ENCODE data around the gene MBD6.
"Not testable (repeated sequence)": the region's sequence is repeated elsewhere in the genome, so short reads cannot be mapped to it uniquely, and the experiment has no call there.

The MBD6 gene

GRCh38 chr12:57514720-57515407 is 7.8 kb upstream of the MBD6 start:
- Mint-ChIP-seq H3K36me3 (ENCODE audit: low read depth) (peaks cover 81% of the 10 kb centered on the region), H3K4me1 (peaks cover 28% of the 10 kb centered on the region)
- DNase-seq = no peak

GRCh38 chr12:57515408-57515933 is 7.2 kb upstream of the MBD6 start:
- no peak overlapping the region for H3K27ac Mint-ChIP-seq
- H3K9me3 Mint-ChIP-seq = no peaks in the 10 kb centered on the region
- DNase-seq = no peak
- peaks cover 79% of the 10 kb centered on the region for H3K36me3 Mint-ChIP-seq (ENCODE audit: low read depth)
- TF ChIP-seq, protein P1, sequence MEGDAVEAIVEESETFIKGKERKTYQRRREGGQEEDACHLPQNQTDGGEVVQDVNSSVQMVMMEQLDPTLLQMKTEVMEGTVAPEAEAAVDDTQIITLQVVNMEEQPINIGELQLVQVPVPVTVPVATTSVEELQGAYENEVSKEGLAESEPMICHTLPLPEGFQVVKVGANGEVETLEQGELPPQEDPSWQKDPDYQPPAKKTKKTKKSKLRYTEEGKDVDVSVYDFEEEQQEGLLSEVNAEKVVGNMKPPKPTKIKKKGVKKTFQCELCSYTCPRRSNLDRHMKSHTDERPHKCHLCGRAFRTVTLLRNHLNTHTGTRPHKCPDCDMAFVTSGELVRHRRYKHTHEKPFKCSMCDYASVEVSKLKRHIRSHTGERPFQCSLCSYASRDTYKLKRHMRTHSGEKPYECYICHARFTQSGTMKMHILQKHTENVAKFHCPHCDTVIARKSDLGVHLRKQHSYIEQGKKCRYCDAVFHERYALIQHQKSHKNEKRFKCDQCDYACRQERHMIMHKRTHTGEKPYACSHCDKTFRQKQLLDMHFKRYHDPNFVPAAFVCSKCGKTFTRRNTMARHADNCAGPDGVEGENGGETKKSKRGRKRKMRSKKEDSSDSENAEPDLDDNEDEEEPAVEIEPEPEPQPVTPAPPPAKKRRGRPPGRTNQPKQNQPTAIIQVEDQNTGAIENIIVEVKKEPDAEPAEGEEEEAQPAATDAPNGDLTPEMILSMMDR (IDR thresholded peaks at IDR 0.05) = no peak
- H3K4me3 Mint-ChIP-seq = no peak overlapping the region
- H3K4me1 Mint-ChIP-seq = peaks cover 28% of the 10 kb centered on the region
- H3K27me3 Mint-ChIP-seq (ENCODE audit: low read depth, poor library complexity) = no peaks in the 10 kb centered on the region

More at GRCh38 chr12:57514720-57515407, 7.8 kb upstream of the MBD6 start:
- Mint-ChIP-seq H3K27me3 (ENCODE audit: low read depth, poor library complexity) (no peaks in the 10 kb centered on the region), H3K4me3 (no peak overlapping the region), H3K27ac (no peak overlapping the region), H3K9me3 (no peaks in the 10 kb centered on the region)
- TF ChIP-seq, protein P1 (IDR thresholded peaks at IDR 0.05) = no peak

DNA sequence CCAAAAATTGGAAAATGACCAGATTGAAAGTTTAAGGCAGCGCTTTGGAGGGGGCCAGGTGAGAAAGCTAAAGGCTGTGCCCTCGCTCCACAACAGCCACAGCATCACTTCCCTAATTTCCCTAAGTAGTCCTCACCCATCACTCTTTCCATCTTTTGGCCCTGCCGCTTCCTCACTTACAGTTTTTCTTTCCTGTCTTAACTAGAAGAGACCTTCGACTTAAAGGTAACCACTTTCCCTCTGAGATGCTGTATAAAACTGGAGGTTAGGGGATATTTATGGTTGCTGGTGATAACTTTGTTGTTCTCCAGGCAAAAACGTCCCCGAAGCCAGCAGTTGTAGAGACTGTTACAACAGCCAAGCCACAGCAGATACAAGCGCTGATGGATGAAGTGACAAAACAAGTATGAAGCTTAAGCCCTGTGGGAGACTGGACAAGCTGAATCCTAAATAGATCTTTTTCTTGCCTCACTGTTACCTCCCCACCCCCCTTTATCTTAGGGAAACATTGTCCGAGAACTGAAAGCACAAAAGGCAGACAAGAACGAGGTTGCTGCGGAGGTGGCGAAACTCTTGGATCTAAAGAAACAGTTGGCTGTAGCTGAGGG is 6.6 kb upstream of the MBD6 start:
- H3K36me3 Mint-ChIP-seq (ENCODE audit: low read depth) = peaks cover 79% of the 10 kb centered on the region

GRCh38 chr12:57516617-57517153 is 5.9 kb upstream of the MBD6 start:
- no peak overlapping the region for H3K4me3 Mint-ChIP-seq

More for the DNA sequence above, 6.6 kb upstream of the MBD6 start:
- Mint-ChIP-seq H3K4me3 (no peak overlapping the region), H3K27ac (peak overlapping the region; percentile 93), H3K27me3 (ENCODE audit: low read depth, poor library complexity) (no peaks in the 10 kb centered on the region), H3K9me3 (no peaks in the 10 kb centered on the region), H3K4me1 (peaks cover 30% of the 10 kb centered on the region)
- TF ChIP-seq, protein P1 (IDR thresholded peaks at IDR 0.05) = no peak
- DNase-seq = no peak

GRCh38 chr12:57517187-57517586 is 5.4 kb upstream of the MBD6 start:
- Mint-ChIP-seq H3K36me3 (ENCODE audit: low read depth) (peaks cover 68% of the 10 kb centered on the region), H3K27me3 (ENCODE audit: low read depth, poor library complexity) (peaks cover 3% of the 10 kb centered on the region), H3K27ac (peak overlapping the region; percentile 93), H3K4me3 (peak overlapping the region; percentile 60), H3K9me3 (no peaks in the 10 kb centered on the region), H3K4me1 (peaks cover 42% of the 10 kb centered on the region)
- TF ChIP-seq, protein P1 (IDR thresholded peaks at IDR 0.05) = no peak
- DNase-seq = no peak

More at GRCh38 chr12:57516617-57517153, 5.9 kb upstream of the MBD6 start:
- peaks cover 73% of the 10 kb centered on the region for H3K36me3 Mint-ChIP-seq (ENCODE audit: low read depth)
- peaks cover 3% of the 10 kb centered on the region for H3K27me3 Mint-ChIP-seq (ENCODE audit: low read depth, poor library complexity)
- no peaks in the 10 kb centered on the region for H3K9me3 Mint-ChIP-seq
- H3K27ac Mint-ChIP-seq = peak overlapping the region; percentile 93
- TF ChIP-seq, protein P1 (IDR thresholded peaks at IDR 0.05) = no peak
- DNase-seq = no peak
- peaks cover 37% of the 10 kb centered on the region for H3K4me1 Mint-ChIP-seq

DNA sequence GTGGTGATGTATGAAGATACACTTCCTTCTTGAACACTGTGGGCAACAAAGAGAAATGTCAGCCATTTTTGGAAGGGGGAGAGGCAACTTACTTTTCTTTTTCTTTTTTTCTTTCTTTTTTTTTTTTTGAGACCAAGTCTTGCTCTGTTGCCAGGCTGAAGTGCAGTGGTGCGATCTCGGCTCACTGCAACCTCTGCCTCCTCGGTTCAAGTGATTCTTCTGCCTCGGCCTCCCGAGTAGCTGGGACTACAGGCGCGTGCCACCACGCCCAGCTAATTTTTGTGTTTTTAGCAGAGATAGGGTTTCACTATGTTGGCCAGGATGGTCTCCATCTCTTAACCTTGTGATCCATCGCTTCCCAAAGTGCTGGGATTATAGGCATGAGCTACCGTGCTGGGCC is 4.9 kb upstream of the MBD6 start:
- Mint-ChIP-seq H3K4me3 (peak overlapping the region; percentile 60), H3K4me1 (peaks cover 42% of the 10 kb centered on the region), H3K36me3 (ENCODE audit: low read depth) (peaks cover 63% of the 10 kb centered on the region)
- not testable (repeated sequence) for H3K27ac Mint-ChIP-seq; H3K27me3 Mint-ChIP-seq (ENCODE audit: low read depth, poor library complexity); DNase-seq; H3K9me3 Mint-ChIP-seq

All from nephron progenitor cell (in vitro differentiated cells).